SK-N-SH (cell line): ENCODE results near the gene MVP. TPM values are rescaled to one million over a fixed set of nuclear protein-coding genes. Genes with fewer than 3 reads are reported as not detected.

Source experiments
- CTCF ChIA-PET: fragments of 300-600, 350-600 bp; formaldehyde crosslinking; extraction: SDS; loops from one replicate; lab custom pipeline; 2021; lab: Yijun Ruan, JAX
- POLR2A ChIA-PET: fragments of 350-600 bp; sonication (Branson Sonifier 250); formaldehyde crosslinking; extraction: SDS; loops from one replicate; lab custom pipeline; 2020; ENCODE audit warnings: antibody characterized with exemption, inconsistent platforms; lab: Yijun Ruan, JAX
- DNase-seq: peaks from one replicate; pipeline ENCODE4 v3.0.0; 2012
- H2AFZ ChIP-seq: fragments of 200-600 bp; sonication (generic); 2 replicates; pipeline ENCODE4 v1.8.1; 2016; ENCODE audit warnings: antibody characterized with exemption, mild to moderate bottlenecking, low read depth
- H3F3A ChIP-seq: fragments of 200-600 bp; sonication (generic); replicated peaks from 2 replicates; pipeline ENCODE3; 2016; ENCODE audit warnings: antibody characterized with exemption, mild to moderate bottlenecking; ENCODE audit not compliant: insufficient read depth
- H3K27ac ChIP-seq, 2 experiments: fragments of 200-500 bp in 1 of 2; fragments of 200-600 bp in 1 of 2; sonication (Bioruptor generic) in 1 of 2; sonication (generic), shearing (Covaris generic) in 1 of 2; 2 replicates each; pipeline versions ENCODE4 v1.5.1 to v1.6.1; 2014 to 2016; ENCODE audit warnings: low read depth in 2 of 2, inconsistent platforms in 1 of 2, low read length in 1 of 2, mild to moderate bottlenecking in 1 of 2, mixed read lengths in 1 of 2
- H3K27me3 ChIP-seq: fragments of 200-600 bp; sonication (generic), shearing (Covaris generic); 2 replicates; pipeline ENCODE4 v1.6.1; 2016; ENCODE audit warnings: mixed run types; ENCODE audit not compliant: insufficient read depth
- H3K36me3 ChIP-seq, 2 experiments: fragments of 200-500 bp in 1 of 2; fragments of 200-600 bp in 1 of 2; sonication (Bioruptor generic) in 1 of 2; sonication (generic) in 1 of 2; replicated peaks in 1 of 2; 2 replicates each; pipeline versions ENCODE3 to v1.5.1; 2014 to 2016; ENCODE audit warnings: low read length in 1 of 2, mild to moderate bottlenecking in 1 of 2; ENCODE audit not compliant: insufficient read depth in 2 of 2, control insufficient read depth in 1 of 2
- H3K4me1 ChIP-seq, 2 experiments: fragments of 200-500 bp in 1 of 2; fragments of 200-600 bp in 1 of 2; sonication (Bioruptor generic) in 1 of 2; sonication (generic), shearing (Covaris generic) in 1 of 2; 2 replicates each; pipeline versions ENCODE4 v1.5.1 to v1.6.1; 2014 to 2016; ENCODE audit warnings: low read depth in 1 of 2, low read length in 1 of 2, mixed run types in 1 of 2; ENCODE audit not compliant: insufficient read depth in 2 of 2, control insufficient read depth in 1 of 2
- H3K4me2 ChIP-seq: fragments of 200-600 bp; sonication (generic), shearing (Covaris generic); 2 replicates; pipeline ENCODE4 v1.6.1; 2017; ENCODE audit warnings: mixed run types
- H3K4me3 ChIP-seq, 2 experiments: fragments of 200-500 bp in 1 of 2; fragments of 200-600 bp in 1 of 2; sonication (Bioruptor generic) in 1 of 2; sonication (generic), shearing (Covaris generic) in 1 of 2; 2 replicates each; pipeline versions ENCODE4 v1.5.1 to v1.8.1; 2014 to 2016; ENCODE audit warnings: low read depth in 2 of 2, inconsistent platforms in 1 of 2, low read length in 1 of 2, mild to moderate bottlenecking in 1 of 2, mixed read lengths in 1 of 2, moderate library complexity in 1 of 2
- H3K79me2 ChIP-seq: fragments of 200-600 bp; sonication (generic); 2 replicates; pipeline ENCODE4 v1.8.1; 2017; ENCODE audit warnings: mild to moderate bottlenecking; ENCODE audit not compliant: insufficient read depth
- H3K9ac ChIP-seq: fragments of 200-600 bp; sonication (generic); 2 replicates; pipeline ENCODE4 v1.6.1; 2017; ENCODE audit warnings: mixed run types
- H3K9me2 ChIP-seq: fragments of 200-600 bp; sonication (generic); 2 replicates; pipeline ENCODE4 v1.6.1; 2017; ENCODE audit warnings: mixed run types
- H3K9me3 ChIP-seq: fragments of 200-600 bp; sonication (generic); 2 replicates; pipeline ENCODE4 v1.6.1; 2017; ENCODE audit warnings: mixed run types, mild to moderate bottlenecking, moderate library complexity
- H4K20me1 ChIP-seq: fragments of 200-600 bp; sonication (generic); 2 replicates; pipeline ENCODE4 v1.6.1; 2017; ENCODE audit warnings: mild to moderate bottlenecking, mixed run types; ENCODE audit not compliant: insufficient read depth
- CHD2 ChIP-seq: fragments of 150-350 bp; IDR thresholded peaks from 2 replicates; pipeline ENCODE4 v1.6.1; 2018; ENCODE audit warnings: low read length; ENCODE audit not compliant: partially characterized antibody
- EP300 ChIP-seq, 2 experiments: IDR thresholded peaks; 2 replicates each; pipeline versions ENCODE4 v1.4.0 to v1.6.1; 2012; ENCODE audit warnings: borderline replicate concordance in 1 of 2, low read depth in 1 of 2, low read length in 1 of 2
- GABPA ChIP-seq: IDR thresholded peaks from 2 replicates; pipeline ENCODE4 v1.4.0; 2012; ENCODE audit warnings: low read depth, mild to moderate bottlenecking
- GATA2 ChIP-seq: sonication (generic); formaldehyde crosslinking; IDR thresholded peaks from 2 replicates; pipeline ENCODE4 v1.5.0; 2020; ENCODE audit warnings: mild to moderate bottlenecking, missing genetic modification reagents
- JUND ChIP-seq: IDR thresholded peaks from 2 replicates; pipeline ENCODE4 v1.4.0; 2012
- MAX ChIP-seq: IDR thresholded peaks from 2 replicates; pipeline ENCODE4 v1.4.0; 2012; ENCODE audit warnings: low read depth
- MEF2A ChIP-seq: IDR thresholded peaks from 2 replicates; pipeline ENCODE4 v1.4.0; 2012; ENCODE audit warnings: low read depth, borderline replicate concordance
- MXI1 ChIP-seq: IDR thresholded peaks from 2 replicates; pipeline ENCODE4 v1.6.1; 2012; ENCODE audit warnings: mild to moderate bottlenecking, low read depth, low read length, improper control_type of control experiment
- NRF1 ChIP-seq: IDR thresholded peaks from 2 replicates; pipeline ENCODE4 v1.6.1; 2012; ENCODE audit warnings: low read depth, mild to moderate bottlenecking, low read length
- PBX3 ChIP-seq: IDR thresholded peaks from 2 replicates; pipeline ENCODE4; 2012
- RCOR1 ChIP-seq: fragments of 150-350 bp; IDR thresholded peaks from 2 replicates; pipeline ENCODE4 v1.6.1; 2017; ENCODE audit warnings: antibody characterized with exemption, low read length
- SIN3A ChIP-seq: IDR thresholded peaks from 2 replicates; pipeline ENCODE4 v1.6.1; 2012; ENCODE audit warnings: low read depth, mild to moderate bottlenecking, low read length, moderate library complexity, borderline replicate concordance
- SMC3 ChIP-seq: IDR thresholded peaks from 2 replicates; pipeline ENCODE4 v1.6.1; 2012; ENCODE audit warnings: low read depth, low read length, improper control_type of control experiment
- TAF1 ChIP-seq: IDR thresholded peaks from 2 replicates; pipeline ENCODE4 v1.6.1; 2012; ENCODE audit warnings: low read depth, mild to moderate bottlenecking, low read length, moderate library complexity, borderline replicate concordance
- TCF12 ChIP-seq: IDR thresholded peaks from 2 replicates; pipeline ENCODE4 v1.4.0; 2012
- TEAD4 ChIP-seq: IDR thresholded peaks from 2 replicates; pipeline ENCODE4 v1.4.0; 2012; ENCODE audit warnings: mild to moderate bottlenecking, borderline replicate concordance; ENCODE audit not compliant: insufficient read depth
- WGBS: methylation state at CpG from one replicate; pipeline ENCODE4 v1.1.6; 2017; ENCODE audit warnings: low lambda C conversion rate; 5-methylcytosine and 5-hydroxymethylcytosine counted together
- polyA plus RNA-seq, 3 experiments: library from polyadenylated mRNA; depleted of rRNA; stranded (reverse); fragments of >200 nt; gene quantifications; 2 replicates each; pipeline ENCODE4 v1.2.3, GENCODE V29; 2012
- TF ChIP-seq, protein P1 (sequence below): IDR thresholded peaks from 2 replicates; pipeline ENCODE4 v1.6.1; 2012; ENCODE audit warnings: mild to moderate bottlenecking, low read depth, low read length, moderate library complexity
- TF ChIP-seq, protein P2 (sequence below): fragments of 200-600 bp; sonication (generic); IDR thresholded peaks from 2 replicates; pipeline ENCODE4 v1.6.1; 2017; ENCODE audit warnings: antibody characterized with exemption, mild to moderate bottlenecking, moderate library complexity

The MVP gene
- polyA plus RNA-seq, 1 of the 3 experiments (the other 2 are of a cell fraction), result 222 TPM

- Histone ChIP-seq H3K9me3 (no peaks in the 10 kb centered on the region), H3K4me3 (no peak overlapping the region), H2AFZ (no peak overlapping the region), H3K9ac (no peak overlapping the region), H3F3A (no peaks in the 10 kb centered on the region), H4K20me1 (no peaks in the 10 kb centered on the region), H3K79me2 (no peaks in the 10 kb centered on the region), H3K4me1 (no peaks in the 10 kb centered on the region)
- 84% methylated on average over 22 of the region's 45 CpGs for WGBS
- DNase-seq, result no peak
- POLR2A ChIA-PET, result no interaction called here
- TF ChIP-seq, protein P1, sequence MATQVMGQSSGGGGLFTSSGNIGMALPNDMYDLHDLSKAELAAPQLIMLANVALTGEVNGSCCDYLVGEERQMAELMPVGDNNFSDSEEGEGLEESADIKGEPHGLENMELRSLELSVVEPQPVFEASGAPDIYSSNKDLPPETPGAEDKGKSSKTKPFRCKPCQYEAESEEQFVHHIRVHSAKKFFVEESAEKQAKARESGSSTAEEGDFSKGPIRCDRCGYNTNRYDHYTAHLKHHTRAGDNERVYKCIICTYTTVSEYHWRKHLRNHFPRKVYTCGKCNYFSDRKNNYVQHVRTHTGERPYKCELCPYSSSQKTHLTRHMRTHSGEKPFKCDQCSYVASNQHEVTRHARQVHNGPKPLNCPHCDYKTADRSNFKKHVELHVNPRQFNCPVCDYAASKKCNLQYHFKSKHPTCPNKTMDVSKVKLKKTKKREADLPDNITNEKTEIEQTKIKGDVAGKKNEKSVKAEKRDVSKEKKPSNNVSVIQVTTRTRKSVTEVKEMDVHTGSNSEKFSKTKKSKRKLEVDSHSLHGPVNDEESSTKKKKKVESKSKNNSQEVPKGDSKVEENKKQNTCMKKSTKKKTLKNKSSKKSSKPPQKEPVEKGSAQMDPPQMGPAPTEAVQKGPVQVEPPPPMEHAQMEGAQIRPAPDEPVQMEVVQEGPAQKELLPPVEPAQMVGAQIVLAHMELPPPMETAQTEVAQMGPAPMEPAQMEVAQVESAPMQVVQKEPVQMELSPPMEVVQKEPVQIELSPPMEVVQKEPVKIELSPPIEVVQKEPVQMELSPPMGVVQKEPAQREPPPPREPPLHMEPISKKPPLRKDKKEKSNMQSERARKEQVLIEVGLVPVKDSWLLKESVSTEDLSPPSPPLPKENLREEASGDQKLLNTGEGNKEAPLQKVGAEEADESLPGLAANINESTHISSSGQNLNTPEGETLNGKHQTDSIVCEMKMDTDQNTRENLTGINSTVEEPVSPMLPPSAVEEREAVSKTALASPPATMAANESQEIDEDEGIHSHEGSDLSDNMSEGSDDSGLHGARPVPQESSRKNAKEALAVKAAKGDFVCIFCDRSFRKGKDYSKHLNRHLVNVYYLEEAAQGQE, result no peak
- no peak for TF ChIP-seq PBX3
- TF ChIP-seq, all 33 proteins: peak for 0
- Histone ChIP-seq H3K36me3 (no peaks in the 10 kb centered on the region), H3K9me2 (no peaks in the 10 kb centered on the region), H3K27ac (no peak overlapping the region), H3K4me2 (no peak overlapping the region), H3K27me3 (no peaks in the 10 kb centered on the region)
- CTCF ChIA-PET, result interaction anchor here (1.3 to 1.5 kb wide), 3 partner anchors 12 to 29 kb away, joined by 3 to 5 read pairs (median 3); partner anchors contain the start of gene CDIPT
Observed at GRCh38 chr16:29876594-29877249, 56.5 kb downstream of the MVP start.

GRCh38 chr16:29877266-29877961, 57.2 kb downstream of the MVP start:
- Histone ChIP-seq H3K9me3 (no peaks in the 10 kb centered on the region), H3K9me2 (no peaks in the 10 kb centered on the region), H4K20me1 (no peaks in the 10 kb centered on the region), H3K27me3 (no peaks in the 10 kb centered on the region), H3K4me2 (no peak overlapping the region), H2AFZ (no peak overlapping the region), H3K79me2 (no peaks in the 10 kb centered on the region), H3K27ac (no peak overlapping the region), H3K36me3 (no peaks in the 10 kb centered on the region), H3F3A (no peaks in the 10 kb centered on the region), H3K4me1 (no peaks in the 10 kb centered on the region), H3K9ac (no peak overlapping the region), H3K4me3 (no peak overlapping the region)
- ChIA-PET CTCF (interaction anchor here (1.3 to 1.5 kb wide), 3 partner anchors 11 to 29 kb away, joined by 3 to 5 read pairs (median 3); partner anchors contain the start of gene CDIPT), POLR2A (interaction anchor here (0.7 to 0.8 kb wide), 2 partner anchors 9 to 49 kb away, joined by 3 read pairs; partner anchors contain the start of gene KCTD13)
- 89% methylated on average over 24 of the region's 28 CpGs for WGBS
- DNase-seq, result peak; percentile 78
- TF ChIP-seq MXI1 (no peak), GABPA (no peak), MEF2A (no peak), JUND (no peak), TEAD4 (no peak), SMC3 (no peak), CHD2 (no peak), TAF1 (no peak), EP300 (IDR thresholded peaks at IDR 0.05; ENCODE audit: borderline replicate concordance in 1 of 2, low read depth in 1 of 2, low read length in 1 of 2) (no peak), RCOR1 (no peak), GATA2 (CRISPR knock-in tag) (no peak), MAX (no peak), SIN3A (no peak), TCF12 (no peak), NRF1 (no peak)
- TF ChIP-seq, protein P2, sequence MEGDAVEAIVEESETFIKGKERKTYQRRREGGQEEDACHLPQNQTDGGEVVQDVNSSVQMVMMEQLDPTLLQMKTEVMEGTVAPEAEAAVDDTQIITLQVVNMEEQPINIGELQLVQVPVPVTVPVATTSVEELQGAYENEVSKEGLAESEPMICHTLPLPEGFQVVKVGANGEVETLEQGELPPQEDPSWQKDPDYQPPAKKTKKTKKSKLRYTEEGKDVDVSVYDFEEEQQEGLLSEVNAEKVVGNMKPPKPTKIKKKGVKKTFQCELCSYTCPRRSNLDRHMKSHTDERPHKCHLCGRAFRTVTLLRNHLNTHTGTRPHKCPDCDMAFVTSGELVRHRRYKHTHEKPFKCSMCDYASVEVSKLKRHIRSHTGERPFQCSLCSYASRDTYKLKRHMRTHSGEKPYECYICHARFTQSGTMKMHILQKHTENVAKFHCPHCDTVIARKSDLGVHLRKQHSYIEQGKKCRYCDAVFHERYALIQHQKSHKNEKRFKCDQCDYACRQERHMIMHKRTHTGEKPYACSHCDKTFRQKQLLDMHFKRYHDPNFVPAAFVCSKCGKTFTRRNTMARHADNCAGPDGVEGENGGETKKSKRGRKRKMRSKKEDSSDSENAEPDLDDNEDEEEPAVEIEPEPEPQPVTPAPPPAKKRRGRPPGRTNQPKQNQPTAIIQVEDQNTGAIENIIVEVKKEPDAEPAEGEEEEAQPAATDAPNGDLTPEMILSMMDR, result no peak
